GM21529 (cell line): ENCODE measurements around the gene C22orf42.
"Not testable (repeated sequence)": the region's sequence is repeated elsewhere in the genome, so short reads cannot be mapped to it uniquely, and the experiment has no call there.

Source experiments
- ATAC-seq: cut with Tn5 transposase; IDR thresholded peaks from one replicate; pipeline ENCODE4 v1.9.1; 2021; ENCODE audit not compliant: unreplicated experiment

C22orf42 gene

GRCh38 chr22:32158712-32159533 is at the start of gene C22orf42:
Gene C22orf42, minus strand, starts transcription at chr22:32159303. Its CDS starts 88 bp downstream, at chr22:32159215.
- ATAC-seq: no peak

GRCh38 chr22:32208681-32209080 is 49.6 kb upstream of the C22orf42 start:
- no peak for ATAC-seq

- no peak for ATAC-seq
These were observed 48.9 kb upstream of the C22orf42 start for GRCh38 chr22:32207971-32208480.

GRCh38 chr22:32206774-32207758 is 48.0 kb upstream of the C22orf42 start:
- no peak for ATAC-seq

- no peak for ATAC-seq
These were observed 47.1 kb upstream of the C22orf42 start for GRCh38 chr22:32205974-32206773.

GRCh38 chr22:32204856-32205722 is 46.0 kb upstream of the C22orf42 start, which contains the start of gene RFPL2:
Gene RFPL2, minus strand, starts transcription at chr22:32205073. Its CDS starts 2,622 bp downstream, at chr22:32202451.
- ATAC-seq: no peak

GRCh38 chr22:32204040-32204855 is 45.1 kb upstream of the C22orf42 start:
- no peak for ATAC-seq

- no peak for ATAC-seq
These were observed 44.3 kb upstream of the C22orf42 start for GRCh38 chr22:32203181-32204039.

GRCh38 chr22:32202539-32203180 is 43.6 kb upstream of the C22orf42 start:
- ATAC-seq: no peak

- ATAC-seq: no peak
These were observed 43.0 kb upstream of the C22orf42 start for GRCh38 chr22:32202161-32202538.

GRCh38 chr22:32200752-32201151 is 41.6 kb upstream of the C22orf42 start:
- no peak for ATAC-seq

- no peak for ATAC-seq
These were observed 40.9 kb upstream of the C22orf42 start for GRCh38 chr22:32199961-32200360.

GRCh38 chr22:32199341-32199740 is 40.2 kb upstream of the C22orf42 start:
- ATAC-seq: no peak

- ATAC-seq: not testable (repeated sequence)
These were observed 38.6 kb upstream of the C22orf42 start for GRCh38 chr22:32197553-32198226.

GRCh38 chr22:32195900-32196299 is 36.8 kb upstream of the C22orf42 start:
- not testable (repeated sequence) for ATAC-seq

GRCh38 chr22:32193346-32193745 is 34.2 kb upstream of the C22orf42 start:
- ATAC-seq: not testable (repeated sequence)

GRCh38 chr22:32191021-32191420 is 31.9 kb upstream of the C22orf42 start:
- ATAC-seq: not testable (repeated sequence)
